Activated CD8-positive, alpha-beta T cell treated with anti-CD3 and anti-CD28 coated beads, Interleukin-2, amount 10 ng/mL, durations not matched to agents 7 days and 5 days (primary cell): ENCODE measurements around the gene HSPB8. TPM values are rescaled to one million over a fixed set of nuclear protein-coding genes. Genes with fewer than 3 reads are reported as not detected.

Source experiments
- ATAC-seq: fragments of 150-1000 bp; cut with Tn5 transposase; one replicate; pipeline ENCODE4 v1.10.0; 2021; ENCODE audit warnings: moderate library complexity
- CTCF ChIA-PET: fragments of 350-600 bp; sonication (Branson Sonifier 250); formaldehyde crosslinking; loops from one replicate; lab custom pipeline; 2021; ENCODE audit warnings: antibody characterized with exemption; lab: Charles Lee
- POLR2A ChIA-PET: fragments of 350-600 bp; sonication (Branson Sonifier 250); formaldehyde crosslinking; loops from one replicate; lab custom pipeline; 2021; ENCODE audit warnings: antibody characterized with exemption; lab: Charles Lee
- DNase-seq: peaks from one replicate; pipeline ENCODE4 v3.0.0-alpha.2; 2020
- H3K27ac Mint-ChIP-seq: one replicate; pipeline ENCODE4 v1.8.0; 2021; ENCODE audit warnings: mild to moderate bottlenecking, mixed read lengths
- H3K27me3 Mint-ChIP-seq: one replicate; pipeline ENCODE4 v1.8.0; 2021; ENCODE audit warnings: low read depth, mixed read lengths
- H3K36me3 Mint-ChIP-seq: one replicate; pipeline ENCODE4 v1.8.0; 2021; ENCODE audit warnings: low read depth, mixed read lengths
- H3K4me1 Mint-ChIP-seq: one replicate; pipeline ENCODE4 v1.8.0; 2021; ENCODE audit warnings: low read depth, mixed read lengths
- H3K4me3 Mint-ChIP-seq: one replicate; pipeline ENCODE4 v1.8.0; 2021; ENCODE audit warnings: mild to moderate bottlenecking, mixed read lengths
- H3K9me3 Mint-ChIP-seq: one replicate; pipeline ENCODE4 v1.8.0; 2022; ENCODE audit warnings: mixed read lengths; ENCODE audit not compliant: insufficient read depth
- total RNA-seq, 2 experiments: library from RNA; stranded (reverse); gene quantifications; one replicate each; pipeline ENCODE4 v1.2.3, GENCODE V29; 2021

The HSPB8 gene
- total RNA-seq, 2 experiments from 2014 or later, result not detected

DNA sequence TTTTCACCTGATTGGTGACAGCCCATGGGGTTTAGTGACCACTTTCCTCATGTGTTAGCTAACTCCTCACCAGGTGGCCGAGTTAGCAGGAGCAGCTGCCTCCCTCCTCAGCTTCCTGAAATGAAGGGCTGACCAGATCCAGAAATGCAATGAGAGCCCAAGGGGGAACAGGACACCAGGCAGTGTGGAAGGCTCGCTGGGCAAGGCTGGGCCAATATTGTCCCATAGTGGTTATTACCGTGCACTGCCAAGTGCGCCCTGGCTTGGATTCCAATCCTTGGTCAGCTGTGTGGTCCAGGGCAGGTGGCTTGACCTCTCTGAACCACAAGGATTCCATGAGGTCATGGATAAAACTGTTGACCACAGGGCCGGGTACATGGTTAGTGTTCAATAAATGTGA lies 3.6 kb upstream of the HSPB8 start:
- ChIA-PET POLR2A (no interaction called here), CTCF (no interaction called here)
- Mint-ChIP-seq H3K9me3 (no peaks in the 10 kb centered on the region), H3K4me1 (no peaks in the 10 kb centered on the region), H3K36me3 (no peaks in the 10 kb centered on the region), H3K27me3 (peaks cover 3% of the 10 kb centered on the region), H3K27ac (no peak overlapping the region), H3K4me3 (no peak overlapping the region)
- no peak for DNase-seq
- no peak for ATAC-seq

GRCh38 chr12:119176267-119177055 lies 2.3 kb upstream of the HSPB8 start:
- H3K9me3 Mint-ChIP-seq, result no peaks in the 10 kb centered on the region
- POLR2A ChIA-PET, result no interaction called here
- H3K4me3 Mint-ChIP-seq, result no peak overlapping the region
- H3K27me3 Mint-ChIP-seq, result peaks cover 3% of the 10 kb centered on the region
- DNase-seq (no peak), ATAC-seq (no peak)
- no peak overlapping the region for H3K27ac Mint-ChIP-seq
- no peaks in the 10 kb centered on the region for H3K4me1 Mint-ChIP-seq
- CTCF ChIA-PET, result no interaction called here
- no peaks in the 10 kb centered on the region for H3K36me3 Mint-ChIP-seq

GRCh38 chr12:119177056-119177325 lies 1.7 kb upstream of the HSPB8 start:
- H3K4me3 Mint-ChIP-seq, result no peak overlapping the region
- DNase-seq (no peak), ATAC-seq (no peak)
- no peak overlapping the region for H3K27ac Mint-ChIP-seq
- peaks cover 3% of the 10 kb centered on the region for H3K27me3 Mint-ChIP-seq
- ChIA-PET CTCF (no interaction called here), POLR2A (no interaction called here)
- no peaks in the 10 kb centered on the region for H3K9me3 Mint-ChIP-seq
- H3K4me1 Mint-ChIP-seq, result no peaks in the 10 kb centered on the region
- H3K36me3 Mint-ChIP-seq, result no peaks in the 10 kb centered on the region

DNA sequence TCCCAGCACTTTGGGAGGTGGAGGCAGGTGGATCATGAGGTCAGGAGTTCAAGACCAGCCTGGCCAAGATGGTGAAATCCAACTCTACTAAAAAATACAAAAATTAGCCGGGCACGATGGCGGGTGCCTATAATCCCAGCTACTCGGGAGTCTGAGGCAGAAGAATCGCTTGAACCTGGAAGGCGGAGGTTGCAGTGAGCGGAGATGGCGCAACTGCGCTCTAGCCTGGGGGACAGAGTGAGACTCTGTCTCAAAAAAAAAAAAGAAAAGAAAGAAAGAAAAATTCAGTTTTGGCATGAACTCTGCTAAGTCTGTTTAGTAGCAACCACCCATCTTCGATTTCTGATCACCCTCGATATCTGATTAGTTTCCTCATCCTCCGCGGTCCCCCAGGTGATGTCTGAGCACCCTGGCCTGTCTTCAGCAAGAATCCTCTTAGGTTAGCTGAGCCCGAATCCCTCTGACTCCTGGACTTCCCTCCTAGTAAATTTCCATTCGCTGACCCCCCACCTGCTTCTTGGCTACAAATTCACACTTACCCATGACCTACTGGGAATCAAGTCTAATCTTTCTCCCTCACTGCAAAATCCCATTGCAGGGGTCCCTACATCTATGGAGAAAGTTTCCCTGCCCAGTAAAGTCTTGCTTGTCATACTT lies 879 bp upstream of the HSPB8 start:
- Mint-ChIP-seq H3K36me3 (no peaks in the 10 kb centered on the region), H3K27me3 (peaks cover 3% of the 10 kb centered on the region), H3K4me3 (no peak overlapping the region), H3K27ac (no peak overlapping the region), H3K4me1 (no peaks in the 10 kb centered on the region), H3K9me3 (no peaks in the 10 kb centered on the region)
- ChIA-PET CTCF (no interaction called here), POLR2A (no interaction called here)
- DNase-seq, result no peak
- ATAC-seq, result no peak

DNA sequence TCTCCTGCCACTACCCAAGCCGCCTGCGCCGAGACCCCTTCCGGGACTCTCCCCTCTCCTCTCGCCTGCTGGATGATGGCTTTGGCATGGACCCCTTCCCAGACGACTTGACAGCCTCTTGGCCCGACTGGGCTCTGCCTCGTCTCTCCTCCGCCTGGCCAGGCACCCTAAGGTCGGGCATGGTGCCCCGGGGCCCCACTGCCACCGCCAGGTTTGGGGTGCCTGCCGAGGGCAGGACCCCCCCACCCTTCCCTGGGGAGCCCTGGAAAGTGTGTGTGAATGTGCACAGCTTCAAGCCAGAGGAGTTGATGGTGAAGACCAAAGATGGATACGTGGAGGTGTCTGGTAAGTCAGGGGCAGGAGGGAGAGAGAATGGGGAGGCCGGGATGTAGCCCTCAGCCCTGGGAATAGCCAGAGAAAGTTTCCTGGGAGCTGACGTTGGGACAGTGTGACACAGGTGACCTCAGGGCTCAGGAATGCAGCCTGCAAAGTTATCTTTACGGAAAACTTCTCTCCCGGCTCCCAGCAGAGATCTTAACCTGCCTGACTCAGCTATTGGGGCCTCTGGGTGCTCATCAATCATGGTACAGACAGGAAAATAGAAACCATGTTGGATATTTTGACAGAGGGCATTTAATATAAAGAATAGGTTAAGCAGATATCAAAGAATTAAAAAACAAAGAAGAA lies 747 bp downstream of the HSPB8 start:
- Mint-ChIP-seq H3K4me3 (no peak overlapping the region), H3K9me3 (no peaks in the 10 kb centered on the region), H3K27ac (no peak overlapping the region), H3K4me1 (no peaks in the 10 kb centered on the region), H3K27me3 (peaks cover 3% of the 10 kb centered on the region), H3K36me3 (no peaks in the 10 kb centered on the region)
- no peak for ATAC-seq
- ChIA-PET POLR2A (no interaction called here), CTCF (no interaction called here)
- DNase-seq, result no peak

DNA sequence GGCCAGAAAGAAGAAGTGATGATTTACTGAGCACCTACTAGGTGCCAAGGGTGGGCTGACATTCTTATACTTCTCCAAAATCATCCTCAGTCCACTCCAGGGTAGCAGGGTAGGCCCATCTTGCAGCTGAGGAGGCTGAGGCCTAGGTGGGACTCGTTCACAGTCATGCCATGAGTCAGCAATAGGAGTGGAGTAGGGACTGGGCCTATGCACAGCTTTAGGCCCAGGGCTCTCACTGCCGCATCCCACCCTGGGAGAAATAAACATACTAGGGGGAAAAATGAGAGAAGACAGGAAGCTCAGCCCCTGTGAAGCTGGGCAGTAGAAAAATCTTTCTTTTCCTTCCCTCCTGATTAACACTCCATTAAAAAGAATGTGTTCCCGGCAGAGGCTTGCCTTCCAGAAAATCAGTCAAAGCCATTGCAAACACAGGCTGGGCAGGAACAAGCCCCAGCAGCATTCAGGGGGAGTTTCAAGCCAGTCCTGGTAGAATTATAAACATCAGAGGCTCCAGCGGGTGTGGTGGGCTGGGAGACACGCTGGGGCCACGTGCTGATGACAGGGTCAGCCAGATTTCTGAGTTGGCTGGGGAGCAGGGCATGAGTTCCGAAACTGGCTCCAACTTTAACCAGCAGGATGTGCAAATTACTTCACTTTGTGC lies 1.8 kb downstream of the HSPB8 start:
- Mint-ChIP-seq H3K27me3 (peaks cover 3% of the 10 kb centered on the region), H3K4me3 (no peak overlapping the region), H3K4me1 (no peaks in the 10 kb centered on the region), H3K36me3 (no peaks in the 10 kb centered on the region), H3K9me3 (no peaks in the 10 kb centered on the region), H3K27ac (no peak overlapping the region)
- ATAC-seq (no peak), DNase-seq (no peak)
- ChIA-PET POLR2A (no interaction called here), CTCF (no interaction called here)

DNA sequence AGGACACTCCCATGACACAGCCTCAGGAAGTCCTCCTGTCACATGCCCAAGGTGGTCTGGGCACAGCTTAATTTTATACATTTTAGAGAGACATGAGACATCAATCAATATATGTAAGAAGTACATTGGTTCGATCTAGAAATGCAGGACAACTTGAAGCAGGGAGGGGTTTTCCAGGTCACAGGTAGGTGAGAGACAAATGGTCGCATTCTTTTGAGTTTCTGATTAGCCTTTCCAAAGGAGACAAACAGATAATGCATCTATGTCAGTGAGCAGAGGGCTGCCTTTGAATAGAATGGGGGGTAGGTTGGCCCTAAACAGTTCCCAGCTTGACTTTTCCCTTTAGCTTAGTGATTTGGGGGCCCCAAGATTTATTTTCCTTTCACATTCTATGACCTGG lies 2.5 kb downstream of the HSPB8 start:
- ChIA-PET POLR2A (no interaction called here), CTCF (no interaction called here)
- DNase-seq, result no peak
- Mint-ChIP-seq H3K36me3 (no peaks in the 10 kb centered on the region), H3K4me1 (no peaks in the 10 kb centered on the region), H3K27ac (no peak overlapping the region), H3K27me3 (peaks cover 3% of the 10 kb centered on the region), H3K9me3 (no peaks in the 10 kb centered on the region), H3K4me3 (no peak overlapping the region)
- ATAC-seq, result no peak

GRCh38 chr12:119181944-119182343 lies 3.2 kb downstream of the HSPB8 start:
- H3K27me3 Mint-ChIP-seq, result peaks cover 3% of the 10 kb centered on the region
- no peaks in the 10 kb centered on the region for H3K36me3 Mint-ChIP-seq
- no peaks in the 10 kb centered on the region for H3K9me3 Mint-ChIP-seq
- ATAC-seq (no peak), DNase-seq (no peak)
- ChIA-PET POLR2A (no interaction called here), CTCF (no interaction called here)
- no peak overlapping the region for H3K4me3 Mint-ChIP-seq
- H3K4me1 Mint-ChIP-seq, result no peaks in the 10 kb centered on the region
- no peak overlapping the region for H3K27ac Mint-ChIP-seq

DNA sequence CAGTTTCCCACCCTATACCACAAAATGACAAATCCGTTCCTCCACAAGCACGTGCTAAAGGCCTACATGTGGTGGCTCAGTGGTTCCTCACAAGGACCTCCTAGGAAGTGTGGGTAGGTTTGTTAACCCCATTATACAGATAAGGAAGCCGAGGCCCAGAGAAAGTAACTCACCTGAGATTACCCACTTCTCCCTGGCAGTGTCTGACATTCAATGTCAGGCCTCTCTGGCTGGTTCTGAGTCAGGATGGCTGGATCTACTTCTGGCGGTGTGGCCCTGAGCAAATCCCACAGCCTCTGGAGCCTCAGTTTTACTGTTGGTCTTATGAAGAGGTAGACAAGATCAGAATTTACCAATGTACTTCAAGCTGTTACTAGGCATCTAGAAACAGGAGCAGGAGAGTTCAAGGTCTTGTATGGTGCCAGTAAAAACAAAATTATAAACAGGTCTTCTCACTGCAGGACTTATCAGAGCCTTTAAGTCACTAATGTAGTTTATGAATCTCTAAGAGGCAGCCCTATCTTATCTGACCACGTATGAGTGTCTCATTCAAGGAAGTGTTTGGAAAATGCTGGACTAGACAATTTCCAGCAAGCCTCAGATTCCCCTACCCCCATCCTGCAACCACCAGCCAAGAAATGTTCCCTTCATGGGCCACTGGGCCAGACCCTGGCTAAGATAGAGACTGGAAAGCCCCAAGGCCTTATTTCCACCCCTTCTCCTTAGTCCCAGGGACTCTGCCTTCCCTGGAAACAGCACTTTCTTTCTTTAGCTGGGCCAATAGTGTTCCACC lies 4.2 kb downstream of the HSPB8 start:
- ChIA-PET POLR2A (no interaction called here), CTCF (no interaction called here)
- DNase-seq, result no peak
- Mint-ChIP-seq H3K27ac (no peak overlapping the region), H3K4me1 (no peaks in the 10 kb centered on the region), H3K27me3 (peaks cover 2% of the 10 kb centered on the region), H3K4me3 (no peak overlapping the region), H3K9me3 (no peaks in the 10 kb centered on the region), H3K36me3 (no peaks in the 10 kb centered on the region)
- ATAC-seq, result no peak

GRCh38 chr12:119183942-119184695 lies 5.4 kb downstream of the HSPB8 start:
- Mint-ChIP-seq H3K4me1 (no peaks in the 10 kb centered on the region), H3K4me3 (no peak overlapping the region), H3K36me3 (no peaks in the 10 kb centered on the region), H3K27ac (no peak overlapping the region), H3K27me3 (no peaks in the 10 kb centered on the region), H3K9me3 (no peaks in the 10 kb centered on the region)
- ChIA-PET CTCF (no interaction called here), POLR2A (no interaction called here)
- DNase-seq (no peak), ATAC-seq (no peak)

DNA sequence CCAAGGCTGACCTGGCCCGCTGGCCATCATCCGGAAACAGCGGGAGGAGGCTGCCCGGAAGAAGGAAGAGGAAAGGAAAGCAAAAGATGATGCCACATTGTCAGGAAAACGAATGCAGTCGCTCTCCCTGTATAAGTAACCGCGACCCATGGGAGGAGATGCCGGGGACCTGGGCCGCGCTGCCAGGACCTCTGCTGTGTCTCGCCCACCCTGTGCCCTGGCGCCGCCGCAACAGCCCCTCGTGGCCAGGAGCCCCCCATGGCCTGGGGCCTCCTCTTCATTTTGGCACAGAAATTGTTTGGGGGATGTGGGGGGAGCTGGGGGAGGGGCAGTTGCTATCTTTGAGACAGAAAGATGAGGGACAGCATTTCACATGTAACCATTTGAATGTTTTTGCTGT lies 16.5 kb downstream of the HSPB8 start:
- Mint-ChIP-seq H3K4me1 (no peaks in the 10 kb centered on the region), H3K27ac (no peak overlapping the region), H3K9me3 (no peaks in the 10 kb centered on the region), H3K4me3 (no peak overlapping the region), H3K27me3 (no peaks in the 10 kb centered on the region), H3K36me3 (no peaks in the 10 kb centered on the region)
- ATAC-seq (no peak), DNase-seq (no peak)
- ChIA-PET CTCF (no interaction called here), POLR2A (no interaction called here)
